Right ventricle myocardium superior (tissue), 1 donor: ENCODE measurements around the gene GRAMD1C. TPM values are rescaled to one million over a fixed set of nuclear protein-coding genes. Genes with fewer than 3 reads are reported as not detected.

Experiments used
- ATAC-seq: fragments of 200-7000 bp; cut with Tn5 transposase; one replicate; pipeline ENCODE4 v1.9.1; 2020; ENCODE audit warnings: mild to moderate bottlenecking; ENCODE audit not compliant: poor library complexity
- DNase-seq: peaks from one replicate; pipeline ENCODE4 v3.0.0-alpha.2; 2020
- intact Hi-C: fragments of 100-400 bp; cut with DNase I; formaldehyde crosslinking; loops from one replicate; pipeline ENCODE4 v1.11.2; 2022
- total RNA-seq: library from RNA; stranded (reverse); fragmentation: NEBNext Ultra II Directional; extraction: Animal tissue kit (Norgen Biotek cat#: 25700); gene quantifications from one replicate; pipeline ENCODE4 v1.2.1, GENCODE V29; 2021
- donor health status: DM: no; HTN: yes; CAD: no; lungs with severe emphysema.

The GRAMD1C gene
- total RNA-seq, 1 donor from 2014 or later, result 1.1 TPM

- no peak for ATAC-seq
- no peak for DNase-seq
- intact Hi-C loops, result no loop called here
Observed at GRCh38 chr3:113912552-113913236, 74.1 kb downstream of the GRAMD1C start.

GRCh38 chr3:113914646-113915045, 76.1 kb downstream of the GRAMD1C start:
- DNase-seq (no peak), ATAC-seq (no peak)
- intact Hi-C loops, result no loop called here

- intact Hi-C loops, result no loop called here
- ATAC-seq, result no peak
- no peak for DNase-seq
Observed at GRCh38 chr3:113927556-113927955, 89.0 kb downstream of the GRAMD1C start.

- intact Hi-C loops, result loop anchor here (10.0 kb wide), 1 partner anchor 108 kb away; the partner anchor contains the start of genes CCDC191 and QTRT2
- ATAC-seq (no peak), DNase-seq (no peak)
Observed at GRCh38 chr3:113946831-113947230, 108.2 kb downstream of the GRAMD1C start.

- intact Hi-C loops, result loop anchor here (10.0 kb wide), 1 partner anchor 107 kb away; the partner anchor contains the start of genes CCDC191 and QTRT2
- peak; percentile 84 for DNase-seq
- ATAC-seq, result peak; percentile 94
Observed at GRCh38 chr3:113947372-113948014, 108.9 kb downstream of the GRAMD1C start, which contains the start of gene ZDHHC23. ZDHHC23 (plus strand) TSS chr3:113948013; CDS start chr3:113948803, 790 bp downstream.

- peak; percentile 55 for ATAC-seq
- intact Hi-C loops, result loop anchor here (10.0 kb wide), 1 partner anchor 107 kb away; the partner anchor contains the start of genes CCDC191 and QTRT2
- no peak for DNase-seq
Observed at GRCh38 chr3:113948015-113948917, 109.7 kb downstream of the GRAMD1C start.

- DNase-seq (no peak), ATAC-seq (no peak)
- intact Hi-C loops, result no loop called here
Observed at GRCh38 chr3:113952921-113953320, 114.3 kb downstream of the GRAMD1C start.

GRCh38 chr3:113953677-113954076, 115.1 kb downstream of the GRAMD1C start:
- no peak for DNase-seq
- no peak for ATAC-seq
- intact Hi-C loops, result no loop called here

- intact Hi-C loops, result no loop called here
- ATAC-seq, result no peak
- DNase-seq, result no peak
Observed at GRCh38 chr3:113954091-113954685, 115.6 kb downstream of the GRAMD1C start.

GRCh38 chr3:113963879-113964278, 125.3 kb downstream of the GRAMD1C start:
- no peak for DNase-seq
- intact Hi-C loops, result no loop called here
- ATAC-seq, result no peak

GRCh38 chr3:113966172-113966571, 127.6 kb downstream of the GRAMD1C start:
- ATAC-seq (no peak), DNase-seq (no peak)
- intact Hi-C loops, result no loop called here

GRCh38 chr3:113968986-113969385, 130.4 kb downstream of the GRAMD1C start:
- ATAC-seq (peak; percentile 73), DNase-seq (no peak)
- intact Hi-C loops, result no loop called here

GRCh38 chr3:113977822-113978221, 139.2 kb downstream of the GRAMD1C start:
- no peak for ATAC-seq
- intact Hi-C loops, result no loop called here

GRCh38 chr3:113979916-113980315, 141.3 kb downstream of the GRAMD1C start:
- ATAC-seq (no peak), DNase-seq (no peak)
- intact Hi-C loops, result no loop called here

More at GRCh38 chr3:113977822-113978221, 139.2 kb downstream of the GRAMD1C start:
- DNase-seq, result no peak

GRCh38 chr3:113981803-113982202, 143.2 kb downstream of the GRAMD1C start:
- no peak for ATAC-seq
- intact Hi-C loops, result no loop called here
- no peak for DNase-seq

GRCh38 chr3:113983544-113983943, 145.0 kb downstream of the GRAMD1C start:
- ATAC-seq, result no peak

GRCh38 chr3:113985541-113985940, 147.0 kb downstream of the GRAMD1C start:
- DNase-seq, result no peak
- intact Hi-C loops, result no loop called here
- ATAC-seq, result no peak

More at GRCh38 chr3:113983544-113983943, 145.0 kb downstream of the GRAMD1C start:
- DNase-seq, result no peak
- intact Hi-C loops, result no loop called here
